GM18508 (cell line): ENCODE data around the gene COX5A.

Experiments
- ATAC-seq: cut with Tn5 transposase; IDR thresholded peaks from one replicate; pipeline ENCODE4 v1.9.1; 2021; ENCODE audit warnings: moderate number of reproducible peaks; ENCODE audit not compliant: insufficient read depth, unreplicated experiment

Gene COX5A

GRCh38 chr15:74873036-74873755 is 64.7 kb downstream of the COX5A start, which contains the start of gene SCAMP2:
Gene SCAMP2 (minus strand): TSS chr15:74873365. CDS start chr15:74873255, 110 bp downstream.
- peak; percentile 61 for ATAC-seq

- ATAC-seq = no peak
These were observed 65.2 kb downstream of the COX5A start for GRCh38 chr15:74872702-74873035.

GRCh38 chr15:74870436-74871215 is 67.2 kb downstream of the COX5A start:
- ATAC-seq = no peak
